Transverse colon (tissue), 4 donors: ENCODE measurements around the gene CPNE7. TPM values are rescaled to one million over a fixed set of nuclear protein-coding genes. Genes with fewer than 3 reads are reported as not detected.

Experiments used
- DNase-seq: peaks from one replicate; pipeline ENCODE4 v3.0.0-alpha.2; 2019
- H3K27ac ChIP-seq, 4 donors: fragments of 200-600 bp; sonication (generic); 2 replicates each; pipeline ENCODE4 v1.5.1; 2016 to 2018; ENCODE audit warnings: inconsistent platforms in 4 of 4
- H3K27me3 ChIP-seq: fragments of 200-600 bp; sonication (generic); 2 replicates; pipeline ENCODE4 v1.5.1; 2017; ENCODE audit warnings: inconsistent platforms
- H3K36me3 ChIP-seq, 4 donors: fragments of 200-600 bp; sonication (generic); 2 replicates each; pipeline ENCODE4 v1.5.1; 2017 to 2019; ENCODE audit warnings: inconsistent platforms in 4 of 4
- H3K4me1 ChIP-seq, 4 donors: fragments of 200-600 bp; sonication (generic); 2 replicates each; pipeline ENCODE4 v1.5.1; 2017 to 2020; ENCODE audit warnings: inconsistent platforms in 4 of 4
- H3K4me3 ChIP-seq, 4 donors: fragments of 200-600 bp; sonication (generic); 1 replicate in 1 of 4; 2 replicates in 3 of 4; pipeline versions ENCODE4 v1.5.1 to v1.6.1; 2017 to 2019; ENCODE audit warnings: inconsistent platforms in 4 of 4
- H3K9me3 ChIP-seq, 2 donors: fragments of 200-600 bp; sonication (generic); 2 replicates each; pipeline ENCODE4 v1.5.1; 2017 to 2019; ENCODE audit warnings: inconsistent platforms in 2 of 2
- EP300 ChIP-seq: sonication (generic); formaldehyde crosslinking; IDR thresholded peaks from one replicate; pipeline ENCODE4 v1.6.1; 2017; ENCODE audit warnings: antibody characterized with exemption, low read depth
- POLR2A ChIP-seq: fragments of 450-650 bp; IDR thresholded peaks from one replicate; pipeline ENCODE4 v1.6.1; 2016; ENCODE audit warnings: antibody characterized with exemption, mild to moderate bottlenecking, moderate library complexity
- POLR2AphosphoS5 ChIP-seq, 3 donors: sonication (generic); formaldehyde crosslinking; IDR thresholded peaks; one replicate each; pipeline ENCODE4 v1.6.1; 2016; ENCODE audit warnings: antibody characterized with exemption in 3 of 3
- WGBS, 2 donors: methylation state at CpG; one replicate each; pipeline ENCODE4 v1.1.5; 2018; ENCODE audit warnings: low coverage in 1 of 2; 5-methylcytosine and 5-hydroxymethylcytosine counted together
- in situ Hi-C, 4 donors: fragments of 200-750 bp; cut with MboI; loops; one replicate each; pipeline versions ENCODE4 v1.15.0 to v1.15.1; 2017; ENCODE audit warnings: low sequenced_read_pairs in 3 of 4, low pct_ligation_motif_present in 1 of 4, low pct_unique_long_range_greater_than_20kb in 1 of 4
- intact Hi-C: fragments of 100-400 bp; cut with DNase I; formaldehyde crosslinking; loops from one replicate; pipeline ENCODE4 v1.15.1; 2023; ENCODE audit warnings: low total_unique reads
- total RNA-seq, 4 donors: library from RNA; depleted of rRNA; stranded (reverse); fragments of >200 nt; gene quantifications; one replicate each; pipeline ENCODE4 v1.1.0, GENCODE V29; 2016
- TF ChIP-seq, protein P1 (sequence below), 5 experiments: fragments of 200-600 bp in 3 of 5; fragments of 450-650 bp in 2 of 5; sonication (generic) in 3 of 5; IDR thresholded peaks; 1 replicate in 2 of 5; 2 replicates in 3 of 5; pipeline ENCODE4 v1.5.1; 2016 to 2017; ENCODE audit warnings: antibody characterized with exemption in 5 of 5, inconsistent platforms in 3 of 5, mild to moderate bottlenecking in 2 of 5, moderate library complexity in 1 of 5

Gene CPNE7
- total RNA-seq, 4 donors from 2014 or later: 0.41 to 5.0 (median 0.79) TPM; not detected in 1

DNA sequence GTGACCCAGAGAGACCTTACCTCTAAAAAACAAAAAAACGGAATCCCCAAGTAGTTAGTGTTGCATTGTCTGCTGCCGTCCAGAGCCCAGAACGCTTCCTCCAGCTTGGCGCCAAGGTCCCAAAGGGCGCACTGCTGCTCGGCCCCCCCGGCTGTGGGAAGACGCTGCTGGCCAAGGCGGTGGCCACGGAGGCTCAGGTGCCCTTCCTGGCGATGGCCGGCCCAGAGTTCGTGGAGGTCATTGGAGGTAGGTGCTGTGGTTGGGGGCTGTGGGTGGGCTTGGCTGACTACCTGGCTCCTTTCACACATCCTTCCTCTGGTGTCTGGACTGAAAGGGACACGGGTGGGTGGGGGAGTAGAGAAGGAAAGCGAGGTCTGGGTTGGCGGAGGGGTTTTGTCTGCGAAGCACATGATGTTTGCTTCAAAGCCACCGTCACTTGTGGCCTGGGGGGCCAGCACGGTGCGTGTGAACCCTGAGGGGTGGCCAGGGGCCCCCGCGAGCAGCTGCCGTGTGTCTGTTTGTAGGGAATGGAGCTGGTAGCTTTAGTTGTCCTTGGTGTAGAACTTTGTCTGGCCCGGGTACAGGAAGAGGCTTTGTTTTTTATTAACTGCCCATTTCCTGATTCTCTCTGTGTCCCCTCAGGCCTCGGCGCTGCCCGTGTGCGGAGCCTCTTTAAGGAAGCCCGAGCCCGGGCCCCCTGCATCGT, 43.6 kb upstream of the CPNE7 start:
- DNase-seq: no peak
- H3K4me3 ChIP-seq: no peak overlapping the region
- peaks cover 0 to 24% (median 7%) of the 10 kb centered on the region in 4 donors for H3K4me1 ChIP-seq
- H3K27ac ChIP-seq: no peak overlapping the region
- H3K27me3 ChIP-seq: no peaks in the 10 kb centered on the region
- TF ChIP-seq POLR2AphosphoS5 (IDR thresholded peaks at IDR 0.05) (no peak), EP300 (no peak)
- peaks cover 0 to 32% (median 8%) of the 10 kb centered on the region in 4 donors for H3K36me3 ChIP-seq
- no peaks in the 10 kb centered on the region for H3K9me3 ChIP-seq
- 94% methylated on average over 31 of the region's 31 CpGs; no CpG with 5 or more reads in 1 of the 2 donors for WGBS, 2 donors
- in situ Hi-C loops (no loop called here), intact Hi-C loops (no loop called here)

DNA sequence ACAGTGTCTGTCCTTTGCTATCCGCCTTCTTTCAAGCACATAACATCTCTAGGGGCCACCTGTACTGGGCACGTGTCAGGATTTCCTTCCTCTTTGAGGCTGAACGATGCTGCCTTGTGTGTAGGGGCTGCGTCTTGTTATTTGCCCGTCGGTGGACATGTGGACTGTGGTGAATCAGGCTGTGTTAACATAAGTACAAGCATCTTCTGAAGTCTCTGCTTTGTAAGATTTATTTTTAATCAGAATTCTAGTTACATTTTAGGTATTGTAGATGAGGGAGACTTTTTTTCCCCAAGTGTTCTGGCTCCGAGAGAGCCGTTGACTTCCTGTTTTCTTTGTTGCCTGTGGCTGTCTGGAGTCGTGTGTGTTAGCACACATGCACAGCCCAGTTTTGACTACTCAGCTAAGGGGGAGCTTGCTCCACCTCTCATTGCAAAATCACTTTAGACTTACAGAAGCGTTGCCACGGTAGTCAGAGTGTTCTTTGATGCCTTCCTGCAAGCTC, 41.3 kb upstream of the CPNE7 start:
- Histone ChIP-seq H3K9me3 (no peaks in the 10 kb centered on the region), H3K4me1 (peaks cover 0 to 25% (median 8%) of the 10 kb centered on the region in 4 donors), H3K27ac (peak overlapping the region; percentile 10 to 50 (median 19)), H3K4me3 (no peak overlapping the region), H3K36me3 (peaks cover 0 to 27% (median 15%) of the 10 kb centered on the region in 4 donors), H3K27me3 (no peaks in the 10 kb centered on the region)
- intact Hi-C loops (no loop called here), in situ Hi-C loops (no loop called here)
- WGBS, 2 donors: 56 to 63% methylated on average over 5 to 11 of the region's 11 CpGs
- TF ChIP-seq EP300 (no peak), POLR2AphosphoS5 (IDR thresholded peaks at IDR 0.05) (no peak), POLR2A (no peak)
- TF ChIP-seq, protein P1, sequence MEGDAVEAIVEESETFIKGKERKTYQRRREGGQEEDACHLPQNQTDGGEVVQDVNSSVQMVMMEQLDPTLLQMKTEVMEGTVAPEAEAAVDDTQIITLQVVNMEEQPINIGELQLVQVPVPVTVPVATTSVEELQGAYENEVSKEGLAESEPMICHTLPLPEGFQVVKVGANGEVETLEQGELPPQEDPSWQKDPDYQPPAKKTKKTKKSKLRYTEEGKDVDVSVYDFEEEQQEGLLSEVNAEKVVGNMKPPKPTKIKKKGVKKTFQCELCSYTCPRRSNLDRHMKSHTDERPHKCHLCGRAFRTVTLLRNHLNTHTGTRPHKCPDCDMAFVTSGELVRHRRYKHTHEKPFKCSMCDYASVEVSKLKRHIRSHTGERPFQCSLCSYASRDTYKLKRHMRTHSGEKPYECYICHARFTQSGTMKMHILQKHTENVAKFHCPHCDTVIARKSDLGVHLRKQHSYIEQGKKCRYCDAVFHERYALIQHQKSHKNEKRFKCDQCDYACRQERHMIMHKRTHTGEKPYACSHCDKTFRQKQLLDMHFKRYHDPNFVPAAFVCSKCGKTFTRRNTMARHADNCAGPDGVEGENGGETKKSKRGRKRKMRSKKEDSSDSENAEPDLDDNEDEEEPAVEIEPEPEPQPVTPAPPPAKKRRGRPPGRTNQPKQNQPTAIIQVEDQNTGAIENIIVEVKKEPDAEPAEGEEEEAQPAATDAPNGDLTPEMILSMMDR (IDR thresholded peaks at IDR 0.05): no peak
- DNase-seq: peak; percentile 22

DNA sequence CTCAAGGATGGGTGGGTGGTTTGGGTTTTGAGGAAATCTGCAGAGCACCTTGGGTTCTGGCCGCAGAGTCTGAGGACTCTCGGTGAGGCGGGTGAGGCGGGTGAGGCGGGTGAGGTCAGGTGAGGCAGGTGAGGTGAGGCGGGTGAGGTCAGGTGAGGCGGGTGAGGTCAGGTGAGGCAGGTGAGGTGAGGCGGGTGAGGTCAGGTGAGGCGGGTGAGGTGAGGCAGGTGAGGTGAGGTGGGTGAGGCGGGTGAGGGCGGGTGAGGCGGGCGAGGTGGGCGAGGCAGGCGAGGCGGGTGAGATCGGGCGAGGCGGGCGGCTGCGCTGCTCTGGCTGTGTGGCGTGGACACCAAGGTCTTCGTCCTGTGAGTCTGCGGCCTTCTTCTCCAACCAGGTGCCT, 39.2 kb upstream of the CPNE7 start:
- peak overlapping the region in 2 of 4 donors; percentile 35 to 55 for H3K27ac ChIP-seq
- peak; percentile 72 for DNase-seq
- H3K4me3 ChIP-seq: no peak overlapping the region
- peaks cover 0 to 26% (median 10%) of the 10 kb centered on the region in 4 donors for H3K36me3 ChIP-seq
- 77 to 100% methylated on average over 2 to 22 of the region's 24 CpGs for WGBS, 2 donors
- H3K4me1 ChIP-seq: peaks cover 0 to 25% (median 8%) of the 10 kb centered on the region in 4 donors
- in situ Hi-C loops: no loop called here
- TF ChIP-seq POLR2A (no peak), POLR2AphosphoS5 (IDR thresholded peaks at IDR 0.05) (no peak), EP300 (no peak)
- TF ChIP-seq, protein P1 (IDR thresholded peaks at IDR 0.05): no peak
- H3K9me3 ChIP-seq: no peaks in the 10 kb centered on the region
- intact Hi-C loops: no loop called here
- H3K27me3 ChIP-seq: no peaks in the 10 kb centered on the region

DNA sequence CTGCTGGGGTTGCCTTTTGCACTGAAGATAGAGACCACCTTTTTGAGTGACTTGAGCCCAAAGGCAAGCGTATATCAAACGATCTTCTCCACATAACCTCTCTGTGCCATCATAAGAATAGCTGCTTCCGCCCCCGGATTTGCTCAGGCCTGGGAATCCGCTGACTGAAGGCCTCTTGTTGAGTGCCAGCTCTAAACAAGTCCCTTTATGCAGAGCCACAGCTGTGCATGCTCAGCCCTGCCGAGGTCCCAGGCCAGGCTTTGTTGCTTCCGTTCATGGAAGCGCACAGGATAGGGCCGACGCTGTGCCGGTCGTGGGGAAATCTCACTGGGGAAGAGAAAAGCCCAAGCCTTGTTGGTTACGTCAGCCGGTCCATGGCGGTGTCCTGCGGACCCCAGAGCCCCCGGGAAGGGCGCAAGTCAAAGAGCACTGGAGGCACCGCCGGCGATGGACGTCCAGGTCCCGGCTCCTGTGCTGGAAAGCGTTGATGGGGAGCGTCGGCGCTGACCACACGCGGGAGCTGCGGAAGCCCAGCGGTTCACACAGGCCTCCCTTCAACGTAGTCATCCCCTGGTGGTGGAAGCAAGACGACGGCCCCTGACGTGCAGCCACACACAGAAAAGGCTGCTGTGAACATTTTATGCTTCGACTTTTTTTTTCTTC, 38.5 kb upstream of the CPNE7 start:
- Histone ChIP-seq H3K4me1 (peaks cover 0 to 25% (median 8%) of the 10 kb centered on the region in 4 donors), H3K27me3 (no peaks in the 10 kb centered on the region), H3K27ac (peak overlapping the region in 2 of 4 donors; percentile 35 to 55), H3K4me3 (no peak overlapping the region), H3K36me3 (peaks cover 0 to 26% (median 8%) of the 10 kb centered on the region in 4 donors), H3K9me3 (no peaks in the 10 kb centered on the region)
- no peak for TF ChIP-seq EP300
- TF ChIP-seq POLR2A: no peak
- TF ChIP-seq, protein P1 (IDR thresholded peaks at IDR 0.05): no peak
- TF ChIP-seq POLR2AphosphoS5 (IDR thresholded peaks at IDR 0.05): no peak
- no peak for DNase-seq
- intact Hi-C loops: no loop called here
- WGBS, 2 donors: 88 to 100% methylated on average over 1 to 36 of the region's 36 CpGs
- in situ Hi-C loops: no loop called here
